Right ventricle myocardium inferior (tissue), 1 donor: ENCODE data around the gene PDP2. TPM values are rescaled to one million over a fixed set of nuclear protein-coding genes. Genes with fewer than 3 reads are reported as not detected.
"Not testable (repeated sequence)": the region's sequence is repeated elsewhere in the genome, so short reads cannot be mapped to it uniquely, and the experiment has no call there.

Experiments used
- ATAC-seq: fragments of 200-7000 bp; cut with Tn5 transposase; one replicate; pipeline ENCODE4 v1.9.1; 2020; ENCODE audit warnings: mild to moderate bottlenecking, moderate library complexity
- DNase-seq: peaks from one replicate; pipeline ENCODE4 v3.0.0; 2021; ENCODE audit errors: missing footprints
- intact Hi-C: fragments of 100-400 bp; cut with DNase I; formaldehyde crosslinking; loops from one replicate; pipeline ENCODE4 v1.11.0; 2022
- total RNA-seq: library from RNA; stranded (reverse); fragmentation: NEBNext Ultra II Directional; extraction: Animal tissue kit (Norgen Biotek cat#: 25700); gene quantifications from one replicate; pipeline ENCODE4 v1.2.1, GENCODE V29; 2021
- donor health status: DM: no; HTN: yes; CAD: no; lungs with severe emphysema.

Gene PDP2
- total RNA-seq, 1 donor from 2014 or later: 3.1 TPM

GRCh38 chr16:66874079-66874775 lies 6.1 kb upstream of the PDP2 start:
- DNase-seq (no peak), ATAC-seq (no peak)
- intact Hi-C loops: loop anchor here (5.0 kb wide), 2 partner anchors 122 to 212 kb away; partner anchors contain the start of gene DYNC1LI2

DNA sequence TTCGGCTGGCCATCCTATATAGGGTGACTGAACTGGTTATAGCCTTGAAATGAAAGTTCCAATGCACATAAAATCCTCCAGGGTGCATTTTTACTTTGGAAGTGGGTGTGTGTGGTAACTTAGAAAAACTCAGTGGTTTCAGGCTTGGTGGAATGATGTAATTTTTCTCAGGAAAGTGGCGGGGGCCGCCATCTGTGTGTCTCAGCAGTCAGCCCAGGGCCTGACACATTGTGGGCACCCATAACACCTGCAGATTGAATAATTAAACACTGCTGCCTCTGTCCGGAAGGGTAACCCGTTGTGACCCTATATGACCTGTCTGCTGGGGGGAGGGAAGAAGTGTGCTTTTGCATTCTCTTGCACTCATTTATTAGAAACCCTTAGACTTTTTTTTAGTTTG lies 2.2 kb upstream of the PDP2 start:
- intact Hi-C loops: no loop called here
- no peak for DNase-seq
- no peak for ATAC-seq

DNA sequence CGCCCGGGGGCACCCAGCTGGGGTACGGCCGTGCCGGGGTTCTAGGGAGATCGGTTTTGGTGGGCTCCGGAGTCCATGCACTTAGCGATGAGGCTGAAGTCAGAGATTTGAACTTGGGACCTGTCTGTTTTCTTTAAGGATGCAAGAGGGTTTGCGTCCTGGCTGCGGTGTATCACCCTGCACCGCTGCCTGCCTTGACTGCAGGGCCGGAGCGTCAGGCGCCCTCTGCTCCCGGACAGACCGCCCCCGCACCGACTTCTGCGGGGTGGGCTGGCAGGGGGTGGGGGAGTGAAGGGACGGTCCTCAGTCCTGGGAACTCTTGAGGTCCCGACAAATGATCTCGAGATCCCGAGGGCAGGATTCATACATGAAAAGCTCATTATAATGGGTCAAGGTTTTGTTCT lies 701 bp downstream of the PDP2 start:
- ATAC-seq (peak; percentile 20), DNase-seq (no peak)
- intact Hi-C loops: no loop called here

- no peak for ATAC-seq
- no peak for DNase-seq
- intact Hi-C loops: no loop called here
Observed at GRCh38 chr16:66881560-66881959, 1.2 kb downstream of the PDP2 start.

DNA sequence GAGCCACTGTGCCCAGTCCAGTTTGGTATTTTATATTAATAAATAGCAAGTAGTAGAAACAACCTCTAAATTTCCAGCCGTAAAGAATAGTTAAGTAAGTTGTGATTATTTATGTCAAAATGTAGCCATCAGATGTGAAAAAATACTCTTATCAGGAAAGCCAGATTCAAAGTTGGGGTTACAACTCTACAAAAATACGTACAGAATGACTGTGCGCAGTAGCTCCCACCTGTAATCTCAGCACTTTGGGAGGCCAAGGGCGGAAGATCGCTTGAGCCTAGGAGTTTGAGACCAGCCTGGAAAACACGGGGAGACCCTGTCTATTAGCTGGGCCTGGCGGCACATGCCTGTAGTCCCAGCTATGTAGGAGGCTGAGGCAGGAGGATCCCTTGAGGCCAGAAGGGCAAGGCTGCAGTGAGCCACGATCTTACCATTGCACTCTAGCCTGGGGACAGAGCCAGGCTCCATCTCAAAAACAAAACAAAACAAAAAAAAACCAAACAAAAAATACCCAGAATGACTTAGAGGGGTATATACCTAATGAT lies 1.7 kb downstream of the PDP2 start:
- DNase-seq: no peak
- intact Hi-C loops: no loop called here

GRCh38 chr16:66882702-66883101 lies 2.4 kb downstream of the PDP2 start:
- no peak for ATAC-seq
- intact Hi-C loops: no loop called here
- DNase-seq: no peak

More for the DNA sequence above, 1.7 kb downstream of the PDP2 start:
- ATAC-seq: no peak

DNA sequence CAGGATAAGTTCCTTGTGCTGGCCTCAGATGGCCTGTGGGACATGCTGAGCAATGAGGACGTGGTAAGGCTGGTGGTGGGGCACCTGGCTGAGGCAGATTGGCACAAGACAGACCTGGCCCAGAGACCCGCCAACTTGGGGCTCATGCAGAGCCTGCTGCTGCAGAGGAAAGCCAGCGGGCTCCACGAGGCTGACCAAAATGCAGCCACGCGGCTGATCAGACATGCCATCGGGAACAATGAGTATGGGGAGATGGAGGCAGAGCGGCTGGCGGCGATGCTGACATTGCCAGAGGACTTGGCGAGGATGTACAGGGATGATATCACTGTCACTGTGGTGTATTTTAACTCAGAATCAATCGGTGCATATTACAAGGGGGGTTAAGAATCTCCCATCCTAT lies 5.2 kb downstream of the PDP2 start:
- no peak for ATAC-seq
- intact Hi-C loops: no loop called here
- DNase-seq: no peak

DNA sequence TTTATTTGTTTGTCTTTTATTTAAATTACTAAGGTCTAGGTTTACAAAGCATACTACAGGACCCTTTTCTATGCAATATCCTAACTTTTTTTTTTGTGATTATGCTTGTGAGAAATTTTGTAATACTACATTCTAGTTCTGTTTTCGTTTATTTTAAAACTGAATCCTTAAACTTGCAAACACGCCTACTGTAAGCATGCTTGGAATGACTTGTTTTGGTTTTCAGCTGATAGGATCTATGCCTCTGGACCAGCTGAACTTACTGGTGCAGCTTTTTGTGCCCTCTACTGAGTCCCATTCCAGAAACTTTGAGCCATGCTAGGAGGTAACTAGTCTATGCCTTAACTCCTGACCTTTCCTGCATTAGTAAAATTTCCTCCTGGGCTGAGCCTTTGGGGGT lies 6.0 kb downstream of the PDP2 start:
- ATAC-seq (no peak), DNase-seq (no peak)
- intact Hi-C loops: no loop called here

DNA sequence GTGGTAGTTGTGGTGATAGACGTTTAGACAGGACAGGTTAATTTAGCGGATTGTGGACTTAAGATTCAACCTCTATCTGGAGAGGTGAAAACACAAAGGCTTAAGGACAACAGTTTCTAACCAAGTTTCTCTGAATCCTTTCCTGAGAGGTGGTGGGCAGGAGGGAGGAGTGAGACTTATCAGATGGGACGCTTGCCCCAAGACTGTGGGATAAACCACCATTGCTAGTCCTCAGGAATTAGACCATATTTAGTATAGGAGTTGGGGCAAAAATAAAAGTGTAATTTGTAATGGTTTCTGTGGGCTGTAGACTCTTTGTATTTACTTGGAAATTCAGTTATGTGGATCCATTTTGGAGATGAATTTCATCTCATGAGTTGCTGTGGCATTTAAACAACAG lies 6.6 kb downstream of the PDP2 start:
- no peak for DNase-seq
- intact Hi-C loops: no loop called here
- no peak for ATAC-seq

GRCh38 chr16:66888647-66889615 lies 8.6 kb downstream of the PDP2 start:
- ATAC-seq: no peak
- DNase-seq: no peak
- intact Hi-C loops: no loop called here

DNA sequence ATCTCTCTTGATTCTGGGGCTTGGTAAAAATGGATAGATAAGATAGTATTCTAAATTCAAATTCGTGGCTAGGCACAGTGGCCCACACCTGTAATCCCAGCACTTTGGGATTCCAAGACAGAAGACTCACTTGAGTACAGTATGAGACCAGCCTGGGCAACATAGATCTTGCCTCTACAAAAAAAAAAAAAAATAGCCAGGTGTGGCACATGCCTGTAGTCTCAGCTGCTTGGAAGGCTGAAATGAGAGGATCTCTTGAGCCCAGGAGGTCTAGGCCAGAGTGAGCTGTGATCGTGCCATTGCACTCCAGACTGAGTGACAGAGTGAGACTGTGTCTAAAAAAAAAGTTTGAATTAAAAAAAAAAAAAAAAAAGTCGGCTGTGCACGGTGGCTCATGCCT lies 9.3 kb downstream of the PDP2 start:
- ATAC-seq: no peak
- intact Hi-C loops: no loop called here
- DNase-seq: no peak

GRCh38 chr16:66890799-66891198 lies 10.5 kb downstream of the PDP2 start:
- intact Hi-C loops: no loop called here

DNA sequence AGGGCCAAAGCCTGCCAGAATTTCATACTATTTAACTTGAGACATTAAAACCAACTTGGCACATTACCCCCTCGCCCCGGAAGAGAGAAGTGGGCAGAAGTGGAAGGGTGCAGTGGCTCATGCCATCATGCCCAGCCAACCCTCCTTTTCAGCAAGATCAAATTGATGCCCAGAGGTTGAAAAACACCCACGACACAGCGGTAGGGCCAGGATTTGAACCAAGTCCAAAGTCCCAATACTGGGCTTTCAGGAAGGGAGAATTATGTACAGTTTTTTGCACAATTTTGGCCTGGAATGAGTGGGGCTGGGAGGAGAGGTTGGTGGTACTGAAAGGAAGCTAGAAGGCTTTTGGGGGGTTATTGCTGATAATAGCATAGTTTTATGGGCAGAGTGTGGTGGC lies 11.0 kb downstream of the PDP2 start:
- no peak for ATAC-seq
- intact Hi-C loops: no loop called here

More at GRCh38 chr16:66890799-66891198, 10.5 kb downstream of the PDP2 start:
- DNase-seq (no peak), ATAC-seq (no peak)

GRCh38 chr16:66891797-66892196 lies 11.5 kb downstream of the PDP2 start:
- intact Hi-C loops: no loop called here
- no peak for ATAC-seq
- no peak for DNase-seq

More for the DNA sequence above, 11.0 kb downstream of the PDP2 start:
- DNase-seq: no peak

DNA sequence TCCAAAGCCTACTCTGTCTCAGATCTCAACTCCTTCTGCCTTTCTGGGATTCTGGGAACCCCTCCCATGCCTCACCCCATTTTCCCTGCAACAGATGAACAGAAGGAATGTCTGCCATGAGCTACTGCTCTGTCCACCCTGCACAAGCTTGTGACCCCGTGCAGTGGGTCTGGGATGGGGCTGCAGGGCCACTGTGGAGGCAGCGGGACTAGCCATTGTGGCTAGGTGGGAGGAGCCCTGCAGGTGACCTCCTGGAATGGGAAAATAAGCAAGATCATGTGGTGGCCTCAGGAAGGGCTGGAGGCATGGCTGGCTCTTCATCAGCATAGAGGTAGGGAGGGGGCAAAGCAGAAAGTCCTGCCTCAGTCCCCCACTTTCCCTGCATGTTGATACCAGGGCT lies 13.7 kb downstream of the PDP2 start:
- intact Hi-C loops: no loop called here
- ATAC-seq (no peak), DNase-seq (no peak)

GRCh38 chr16:66894948-66895688 lies 14.8 kb downstream of the PDP2 start:
- no peak for DNase-seq
- ATAC-seq: peak; percentile 77
- intact Hi-C loops: no loop called here

DNA sequence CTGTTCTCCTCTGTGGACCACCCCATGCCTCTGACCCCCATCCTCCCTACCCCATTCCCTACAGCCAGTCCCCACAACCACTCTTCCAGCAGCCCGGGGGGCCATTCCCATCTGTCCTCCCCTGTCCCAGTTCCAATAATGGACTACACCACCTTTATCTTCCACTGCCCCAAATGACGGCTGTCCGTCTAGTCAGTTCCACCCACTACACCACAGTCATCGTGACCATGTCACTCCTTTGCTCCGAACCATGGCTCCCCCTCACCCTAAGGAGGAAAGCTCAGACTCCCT lies 15.3 kb downstream of the PDP2 start:
- ATAC-seq: no peak
- intact Hi-C loops: no loop called here
- no peak for DNase-seq

- intact Hi-C loops: no loop called here
- ATAC-seq (no peak), DNase-seq (no peak)
Observed at GRCh38 chr16:66895999-66896398, 15.7 kb downstream of the PDP2 start.

DNA sequence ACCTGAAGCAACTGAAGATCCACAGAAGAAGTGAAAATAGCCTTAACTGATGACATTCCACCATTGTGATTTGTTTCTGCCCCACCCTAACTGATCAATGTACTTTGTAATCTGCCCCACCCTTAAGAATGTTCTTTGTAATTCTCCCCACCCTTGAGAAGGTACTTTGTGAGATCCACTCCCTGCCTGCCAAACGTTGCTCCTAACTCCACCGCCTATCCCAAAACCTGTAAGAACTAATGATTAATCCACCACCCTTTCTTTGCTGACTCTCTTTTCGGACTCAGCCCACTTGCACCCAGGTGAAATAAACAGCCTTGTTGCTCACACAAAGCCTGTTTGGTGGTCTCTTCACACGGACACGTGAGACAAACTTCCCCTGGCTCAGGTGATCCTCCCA lies 16.4 kb downstream of the PDP2 start:
- intact Hi-C loops, DNase-seq, ATAC-seq: not testable (repeated sequence)
